ENCODE results near the gene SH2D7.

GRCh38 chr15:78069462-78070029 is 22.8 kb upstream of the SH2D7 start:
- TF ChIP-seq CTCF (IDR thresholded peaks at IDR 0.05) (no peak), POLR2A (IDR thresholded peaks at IDR 0.05) (no peak)
